Cardiac fibroblast (primary cell): Measurements from ENCODE around the gene LCAT.

ENCODE experiments used
- DNase-seq, 2 donors: peaks; one replicate each; pipeline versions ENCODE4 v3.0.0 to v3.0.0-alpha.2; 2010; ENCODE audit warnings: low read depth in 2 of 2
- H3K4me3 ChIP-seq, 2 donors: replicated peaks in 1 of 2; 1 replicate in 1 of 2; 2 replicates in 1 of 2; pipeline ENCODE4 v1.5.1; 2011; ENCODE audit warnings: low read depth in 2 of 2, low read length in 2 of 2, mild to moderate bottlenecking in 2 of 2, moderate library complexity in 1 of 2
- TF ChIP-seq, protein P1 (sequence below): IDR thresholded peaks from one replicate; pipeline ENCODE4 v1.5.1; 2011; ENCODE audit warnings: low read depth, mild to moderate bottlenecking, low read length, inconsistent platforms

Gene LCAT

DNA sequence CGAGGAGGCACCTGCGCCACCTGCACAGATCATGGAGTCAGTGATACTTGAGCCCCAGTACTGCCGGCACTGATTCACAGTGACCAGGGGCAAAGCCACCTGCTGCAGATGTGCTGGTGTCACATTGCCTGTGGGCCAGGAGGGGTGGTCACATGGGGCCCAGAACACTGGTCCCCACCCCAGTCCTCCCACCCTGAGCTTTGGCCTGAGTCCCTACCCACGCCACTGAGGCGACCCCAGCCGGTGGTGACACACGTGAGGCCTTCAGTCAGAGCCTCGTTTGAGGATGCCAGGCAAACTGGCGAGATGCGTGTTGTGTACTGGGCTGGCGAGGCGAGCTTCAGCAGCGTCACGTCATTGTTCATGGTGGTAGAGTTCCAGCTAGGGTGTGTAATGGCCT, 13.7 kb downstream of the LCAT start:
- no peak for DNase-seq
- no peak overlapping the region for H3K4me3 ChIP-seq
- TF ChIP-seq, protein P1, sequence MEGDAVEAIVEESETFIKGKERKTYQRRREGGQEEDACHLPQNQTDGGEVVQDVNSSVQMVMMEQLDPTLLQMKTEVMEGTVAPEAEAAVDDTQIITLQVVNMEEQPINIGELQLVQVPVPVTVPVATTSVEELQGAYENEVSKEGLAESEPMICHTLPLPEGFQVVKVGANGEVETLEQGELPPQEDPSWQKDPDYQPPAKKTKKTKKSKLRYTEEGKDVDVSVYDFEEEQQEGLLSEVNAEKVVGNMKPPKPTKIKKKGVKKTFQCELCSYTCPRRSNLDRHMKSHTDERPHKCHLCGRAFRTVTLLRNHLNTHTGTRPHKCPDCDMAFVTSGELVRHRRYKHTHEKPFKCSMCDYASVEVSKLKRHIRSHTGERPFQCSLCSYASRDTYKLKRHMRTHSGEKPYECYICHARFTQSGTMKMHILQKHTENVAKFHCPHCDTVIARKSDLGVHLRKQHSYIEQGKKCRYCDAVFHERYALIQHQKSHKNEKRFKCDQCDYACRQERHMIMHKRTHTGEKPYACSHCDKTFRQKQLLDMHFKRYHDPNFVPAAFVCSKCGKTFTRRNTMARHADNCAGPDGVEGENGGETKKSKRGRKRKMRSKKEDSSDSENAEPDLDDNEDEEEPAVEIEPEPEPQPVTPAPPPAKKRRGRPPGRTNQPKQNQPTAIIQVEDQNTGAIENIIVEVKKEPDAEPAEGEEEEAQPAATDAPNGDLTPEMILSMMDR, result no peak

DNA sequence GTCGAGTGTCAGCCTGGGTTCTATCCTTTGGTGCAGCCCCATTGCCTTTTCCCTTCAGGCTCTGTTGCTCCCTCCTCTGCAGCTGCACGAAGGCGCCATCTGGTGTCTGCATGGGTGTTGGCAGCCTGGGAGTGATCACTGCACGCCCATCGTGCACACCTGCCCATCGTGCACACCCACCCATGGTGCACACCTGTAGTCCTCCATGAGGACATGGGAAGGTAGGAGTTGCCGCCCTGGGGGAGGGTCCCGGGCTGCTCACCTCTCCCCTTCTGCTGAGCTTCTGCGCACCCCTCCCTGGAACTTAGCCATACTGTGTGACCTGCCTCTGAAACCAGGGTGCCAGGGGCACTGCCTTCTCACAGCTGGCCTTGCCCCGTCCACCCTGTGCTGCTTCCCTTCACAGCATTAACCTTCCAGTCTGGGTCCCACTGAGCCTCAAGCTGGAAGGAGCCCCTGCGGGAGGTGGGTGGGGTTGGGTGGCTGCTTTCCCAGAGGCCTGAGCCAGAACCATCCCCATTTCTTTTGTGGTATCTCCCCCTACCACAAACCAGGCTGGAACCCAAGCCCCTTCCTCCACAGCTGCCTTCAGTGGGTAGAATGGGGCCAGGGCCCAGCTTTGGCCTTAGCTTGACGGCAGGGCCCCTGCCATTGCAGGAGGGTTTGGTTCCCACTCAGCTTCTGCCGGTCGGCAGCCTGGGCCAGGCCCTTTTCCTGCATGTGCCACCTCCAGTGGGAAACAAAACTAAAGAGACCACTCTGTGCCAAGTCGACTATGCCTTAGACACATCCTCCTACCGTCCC, 15.2 kb downstream of the LCAT start:
- TF ChIP-seq, protein P1, result peak; percentile 97
- DNase-seq, result peak; percentile 65 to 69
- no peak overlapping the region for H3K4me3 ChIP-seq

DNA sequence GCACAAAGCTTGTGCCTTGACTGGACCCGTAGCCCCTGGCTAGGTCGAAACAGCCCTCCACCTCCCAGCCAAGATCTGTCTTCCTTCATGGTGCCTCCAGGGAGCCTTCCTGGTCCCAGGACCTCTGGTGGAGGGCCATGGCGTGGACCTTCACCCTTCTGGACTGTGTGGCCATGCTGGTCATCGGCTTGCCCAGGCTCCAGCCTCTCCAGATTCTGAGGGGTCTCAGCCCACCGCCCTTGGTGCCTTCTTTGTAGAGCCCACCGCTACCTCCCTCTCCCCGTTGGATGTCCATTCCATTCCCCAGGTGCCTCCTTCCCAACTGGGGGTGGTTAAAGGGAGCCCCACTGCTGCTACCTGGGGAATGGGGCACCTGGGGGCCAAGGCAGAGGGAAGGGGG, 15.8 kb downstream of the LCAT start:
- DNase-seq, result no peak
- TF ChIP-seq, protein P1, result no peak
- no peak overlapping the region for H3K4me3 ChIP-seq

DNA sequence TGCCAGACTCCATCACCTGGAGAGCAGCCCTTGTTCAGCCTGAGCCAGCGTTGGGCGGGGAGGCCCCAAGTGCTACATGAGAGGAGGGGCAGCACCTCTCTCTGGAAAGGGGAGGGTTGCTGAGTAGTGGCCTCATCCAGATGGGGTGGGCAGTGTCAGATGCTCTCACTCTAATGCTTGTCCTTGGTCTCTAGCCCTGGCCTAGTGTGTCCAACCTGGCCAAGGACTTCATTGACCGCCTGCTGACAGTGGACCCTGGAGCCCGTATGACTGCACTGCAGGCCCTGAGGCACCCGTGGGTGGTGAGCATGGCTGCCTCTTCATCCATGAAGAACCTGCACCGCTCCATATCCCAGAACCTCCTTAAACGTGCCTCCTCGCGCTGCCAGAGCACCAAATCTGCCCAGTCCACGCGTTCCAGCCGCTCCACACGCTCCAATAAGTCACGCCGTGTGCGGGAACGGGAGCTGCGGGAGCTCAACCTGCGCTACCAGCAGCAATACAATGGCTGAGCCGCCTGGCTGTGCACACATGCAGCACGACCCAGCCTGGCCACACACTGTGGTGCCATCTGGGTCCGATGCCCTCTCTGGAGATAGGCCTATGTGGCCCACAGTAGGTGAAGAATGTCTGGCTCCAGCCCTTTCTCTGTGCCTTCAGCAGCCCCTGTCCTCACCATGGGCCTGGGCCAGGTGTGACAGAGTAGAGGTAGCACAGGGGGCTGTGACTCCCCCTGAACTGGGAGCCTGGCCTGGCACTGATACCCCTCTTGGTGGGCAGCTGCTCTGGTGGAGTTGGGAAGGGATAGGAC, 16.6 kb downstream of the LCAT start:
- no peak overlapping the region for H3K4me3 ChIP-seq
- TF ChIP-seq, protein P1, result no peak
- DNase-seq, result no peak

DNA sequence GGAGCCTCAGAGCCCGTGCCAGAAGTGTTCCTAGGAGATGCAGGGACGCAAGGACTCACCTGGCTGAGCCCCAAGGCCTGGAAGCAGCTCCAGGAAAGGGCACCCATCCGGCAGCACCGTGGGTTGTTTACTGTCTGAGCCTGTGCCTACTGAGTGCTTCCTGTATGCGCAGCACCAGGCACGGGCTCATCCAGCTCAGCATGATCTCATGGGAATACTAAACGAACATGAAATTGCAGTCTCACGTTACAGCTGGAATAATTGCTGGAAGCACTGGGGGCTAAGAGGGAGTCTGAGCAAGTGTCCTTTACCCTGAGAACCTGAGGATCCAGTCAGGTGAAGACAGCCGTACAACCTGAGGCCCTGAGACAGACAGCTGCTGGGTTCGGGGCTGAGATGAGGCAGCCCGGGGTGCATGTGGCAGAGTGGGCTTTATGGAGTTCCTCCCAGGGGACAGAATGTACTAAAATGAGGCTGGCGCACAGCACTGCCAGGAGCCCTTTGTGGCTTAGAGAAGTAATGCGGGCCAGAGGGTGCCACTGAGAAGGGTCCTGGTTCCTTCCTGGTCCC, 17.7 kb downstream of the LCAT start:
- H3K4me3 ChIP-seq, result no peak overlapping the region
- peak in 1 of 2 donors; percentile 63 for DNase-seq

DNA sequence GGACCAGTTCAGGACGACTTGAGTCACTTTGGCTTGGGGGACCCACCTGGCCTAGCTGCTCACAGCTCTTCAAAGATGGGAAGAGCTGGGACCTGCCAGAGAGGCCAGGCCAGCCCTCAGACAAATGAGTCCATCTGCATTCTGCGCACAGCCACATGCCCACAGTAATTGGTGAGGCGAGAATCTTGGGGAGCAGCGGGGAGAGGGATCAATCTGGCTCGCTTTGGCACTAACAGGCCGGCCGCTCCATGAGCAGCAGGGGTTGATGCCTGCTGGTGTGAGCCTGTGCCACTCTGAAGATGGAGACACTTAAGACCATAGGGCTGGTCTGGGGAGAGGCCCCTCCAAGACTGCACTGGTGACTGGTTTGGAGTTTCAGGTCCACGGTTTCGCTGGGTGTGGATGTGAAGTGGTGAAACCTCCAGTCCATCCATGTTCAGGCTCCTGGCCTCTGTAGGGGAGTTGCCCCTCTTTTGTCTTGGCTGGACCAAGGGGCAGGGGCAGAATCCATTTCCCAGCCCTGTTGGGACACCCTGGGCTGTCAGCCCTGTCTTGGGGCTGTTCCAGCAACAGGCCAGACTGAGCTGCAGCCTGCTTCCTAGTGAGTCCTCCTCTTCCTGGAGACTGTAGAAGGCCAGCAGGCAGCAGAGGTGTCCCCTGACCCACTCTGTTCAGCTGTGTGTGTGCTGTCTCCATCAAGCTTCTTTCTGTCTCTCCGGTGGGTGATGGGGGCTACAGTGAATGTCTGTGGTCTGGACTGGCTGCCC, 19.6 kb downstream of the LCAT start:
- TF ChIP-seq, protein P1, result no peak
- DNase-seq, result no peak
- H3K4me3 ChIP-seq, result no peak overlapping the region

More for the DNA sequence above, 17.7 kb downstream of the LCAT start:
- TF ChIP-seq, protein P1, result peak; percentile 15
